HepG2 (cell line): ENCODE measurements around the gene ZNF581. TPM values are rescaled to one million over a fixed set of nuclear protein-coding genes. Genes with fewer than 3 reads are reported as not detected.
A peak's percentile ranks its signal among the peaks of the same experiment; 100 is the strongest.

Experiments
- ATAC-seq: fragments of 200-7000 bp; cut with Tn5 transposase; 3 replicates; pipeline ENCODE4 v1.9.1; 2020; ENCODE audit warnings: mild to moderate bottlenecking, moderate library complexity
- BruUV-seq: library from RNA; stranded (reverse); fragments of 400-500 nt; replicated peaks from 2 replicates; lab custom pipeline; 2021; lab: Mats Ljungman, UMichigan
- CTCF ChIA-PET: fragments of 300-600 bp; formaldehyde crosslinking; extraction: SDS; loops from one replicate; lab custom pipeline; 2021; ENCODE audit warnings: low total read pairs, inconsistent platforms, low intra/inter-chr PET ratio; lab: Yijun Ruan, JAX
- POLR2A ChIA-PET: fragments of 350-600 bp; sonication (Branson Sonifier 250); formaldehyde crosslinking; loops from one replicate; lab custom pipeline; 2020; ENCODE audit warnings: antibody characterized with exemption, inconsistent platforms; lab: Yijun Ruan, JAX
- DNase-seq: peaks from one replicate; pipeline ENCODE4 v3.0.0-alpha.2; 2015; ENCODE audit warnings: low spot score
- FAIRE-seq: peaks from 3 replicates; lab custom pipeline; 2011; peaks lifted over from hg19 to GRCh38; lab: Jason Lieb, UNC
- H2AFZ ChIP-seq: one replicate; pipeline ENCODE4 v1.6.1; 2011; ENCODE audit warnings: low read length, inconsistent platforms
- H3K27ac ChIP-seq: fragments of 300-600 bp; 3 replicates; pipeline ENCODE4 v1.8.0; 2011; ENCODE audit warnings: mixed run types, mild to moderate bottlenecking, mixed read lengths, low read length, inconsistent platforms; ENCODE audit not compliant: insufficient read depth; ENCODE audit errors: extremely low read length
- H3K27me3 ChIP-seq, 2 experiments: fragments of 200-600 bp in 1 of 2; 2 replicates in 1 of 2; 3 replicates in 1 of 2; pipeline versions ENCODE4 v1.6.0 to v1.8.0; 2011; ENCODE audit warnings: low read length in 2 of 2, mild to moderate bottlenecking in 2 of 2, moderate library complexity in 2 of 2, inconsistent platforms in 1 of 2; ENCODE audit not compliant: insufficient read depth in 2 of 2, control insufficient read depth in 1 of 2
- H3K36me3 ChIP-seq, 2 experiments: fragments of 200-600 bp in 1 of 2; replicated peaks in 1 of 2; 2 replicates in 1 of 2; 3 replicates in 1 of 2; pipeline versions ENCODE4 v1.5.1 to v1.8.0; 2011; ENCODE audit warnings: low read length in 2 of 2, inconsistent platforms in 1 of 2; ENCODE audit not compliant: insufficient read depth in 2 of 2, control insufficient read depth in 1 of 2
- H3K4me1 ChIP-seq: 2 replicates; pipeline ENCODE4 v1.5.1; 2012; ENCODE audit warnings: low read length, inconsistent platforms; ENCODE audit not compliant: insufficient read depth
- H3K4me2 ChIP-seq: 2 replicates; pipeline ENCODE4 v1.6.0; 2011; ENCODE audit warnings: low read depth, low read length, inconsistent platforms
- H3K4me3 ChIP-seq, 3 experiments: fragments of 200-600 bp in 1 of 3; sonication (generic), shearing (Covaris generic) in 1 of 3; replicated peaks in 1 of 3; 2 replicates each; pipeline ENCODE4 v1.5.1; 2011 to 2016; ENCODE audit warnings: low read length in 3 of 3, inconsistent platforms in 2 of 3, low read depth in 2 of 3, mild to moderate bottlenecking in 2 of 3, control low read depth in 1 of 3, mixed read lengths in 1 of 3; ENCODE audit not compliant: insufficient read depth in 1 of 3
- H3K79me2 ChIP-seq: one replicate; pipeline ENCODE4 v1.6.1; 2011; ENCODE audit warnings: low read length, inconsistent platforms; ENCODE audit not compliant: insufficient read depth
- H3K9ac ChIP-seq: 2 replicates; pipeline ENCODE4 v1.6.0; 2011; ENCODE audit warnings: mild to moderate bottlenecking, low read depth, low read length, inconsistent platforms; ENCODE audit not compliant: insufficient read depth
- H3K9me3 ChIP-seq: 2 replicates; pipeline ENCODE4 v1.5.1; 2012; ENCODE audit warnings: mild to moderate bottlenecking, low read length
- H4K20me1 ChIP-seq: 2 replicates; pipeline ENCODE4 v1.6.0; 2011; ENCODE audit warnings: inconsistent platforms, mild to moderate bottlenecking, low read length, moderate library complexity; ENCODE audit not compliant: insufficient read depth
- HNRNPH1 ChIP-seq: fragments of 200-400 bp; formaldehyde crosslinking; optimal IDR thresholded peaks from 2 replicates; pipeline ENCODE3; 2017; ENCODE audit warnings: mild to moderate bottlenecking, low read depth, low read length
- ISL2 ChIP-seq: sonication (generic); formaldehyde crosslinking; IDR thresholded peaks from 2 replicates; pipeline ENCODE4 v1.5.0; 2020; ENCODE audit warnings: missing genetic modification reagents
- JUN ChIP-seq: sonication (generic); formaldehyde crosslinking; IDR thresholded peaks from 2 replicates; pipeline ENCODE4 v1.4.0; 2020; ENCODE audit warnings: mild to moderate bottlenecking, missing genetic modification reagents
- PAF1 ChIP-seq: IDR thresholded peaks from 2 replicates; pipeline ENCODE4 v1.6.1; 2016; ENCODE audit warnings: missing genetic modification reagents, missing compliant biosample characterization
- TOE1 ChIP-seq: sonication (generic); formaldehyde crosslinking; IDR thresholded peaks from 2 replicates; pipeline ENCODE4 v1.4.0; 2020; ENCODE audit warnings: mild to moderate bottlenecking, missing genetic modification reagents
- U2AF1 ChIP-seq: fragments of 200-400 bp; formaldehyde crosslinking; optimal IDR thresholded peaks from 2 replicates; pipeline ENCODE3; 2017; ENCODE audit warnings: mild to moderate bottlenecking, low read depth, low read length
- ZKSCAN5 ChIP-seq: sonication (generic); formaldehyde crosslinking; IDR thresholded peaks from 2 replicates; pipeline ENCODE4 v1.5.1; 2020; ENCODE audit warnings: mild to moderate bottlenecking, missing genetic modification reagents
- ZNF232 ChIP-seq: sonication (generic); formaldehyde crosslinking; IDR thresholded peaks from 2 replicates; pipeline ENCODE4 v1.4.0; 2020; ENCODE audit warnings: missing genetic modification reagents, borderline replicate concordance
- ZNF354B ChIP-seq: sonication (generic); formaldehyde crosslinking; IDR thresholded peaks from 2 replicates; pipeline ENCODE4 v1.8.0; 2022; ENCODE audit warnings: mild to moderate bottlenecking, missing genetic modification reagents
- ZNF484 ChIP-seq: sonication (generic); formaldehyde crosslinking; IDR thresholded peaks from 2 replicates; pipeline ENCODE4 v1.5.1; 2020; ENCODE audit warnings: mild to moderate bottlenecking, low read depth, missing genetic modification reagents, borderline replicate concordance
- ZNF780A ChIP-seq: sonication (generic); formaldehyde crosslinking; IDR thresholded peaks from 2 replicates; pipeline ENCODE4 v1.8.0; 2022; ENCODE audit warnings: mild to moderate bottlenecking, missing genetic modification reagents, moderate library complexity
- WGBS: methylation state at CpG from one replicate; pipeline ENCODE4 v1.1.6; 2017; ENCODE audit warnings: low lambda C conversion rate; 5-methylcytosine and 5-hydroxymethylcytosine counted together
- in situ Hi-C: cut with HindIII; loops from 2 replicates; pipeline ENCODE4 v1.10.0; 2017; ENCODE audit warnings: low pct_unique_long_range_greater_than_20kb; ENCODE audit not compliant: extremely low pct_ligation_motif_present
- intact Hi-C: fragments of 100-400 bp; cut with micrococcal nuclease; formaldehyde crosslinking; loops from one replicate; pipeline ENCODE4 v1.10.0; 2022; ENCODE audit not compliant: unreplicated experiment
- polyA plus RNA-seq, 8 experiments: library from polyadenylated mRNA; depleted of rRNA in 3 of 8; stranded (reverse) in 7 of 8; unstranded in 1 of 8; fragments of >200 nt; fragmentation: Illumina TruSeq in 4 of 8; extraction: Trizol in 4 of 8; gene quantifications; 2 replicates each; pipeline versions ENCODE4 v1.2.1 to v1.2.3, GENCODE V29; 2011 to 2016; ENCODE audit warnings: low read depth in 4 of 8, missing spikeins in 1 of 8, mixed read lengths in 1 of 8; ENCODE audit not compliant: insufficient read depth in 1 of 8
- total RNA-seq, 5 experiments: library from RNA; depleted of rRNA; stranded (reverse); fragments of >200 nt; fragmentation: Illumina TruSeq; extraction: Trizol; gene quantifications; 2 replicates each; pipeline ENCODE4 v1.2.3, GENCODE V29; 2016; ENCODE audit warnings: low read depth in 1 of 5
- TF ChIP-seq, protein P1 (sequence below): sonication (generic); formaldehyde crosslinking; IDR thresholded peaks from 2 replicates; pipeline ENCODE4 v1.5.0; 2020; ENCODE audit warnings: missing genetic modification reagents
- TF ChIP-seq, protein P2 (sequence below): sonication (generic); formaldehyde crosslinking; IDR thresholded peaks from 2 replicates; pipeline ENCODE4 v1.4.0; 2020; ENCODE audit warnings: mild to moderate bottlenecking, missing genetic modification reagents
- TF ChIP-seq, protein P3 (sequence below): IDR thresholded peaks from 2 replicates; pipeline ENCODE4 v1.6.1; 2018; ENCODE audit warnings: missing genetic modification reagents, mild to moderate bottlenecking, missing compliant biosample characterization

Gene ZNF581
- total and polyA plus RNA-seq, 2 of the 13 experiments (the other 11 are each of a cell fraction or from before 2014, with no cell fraction given), result 19.6 to 49.5 TPM

DNA sequence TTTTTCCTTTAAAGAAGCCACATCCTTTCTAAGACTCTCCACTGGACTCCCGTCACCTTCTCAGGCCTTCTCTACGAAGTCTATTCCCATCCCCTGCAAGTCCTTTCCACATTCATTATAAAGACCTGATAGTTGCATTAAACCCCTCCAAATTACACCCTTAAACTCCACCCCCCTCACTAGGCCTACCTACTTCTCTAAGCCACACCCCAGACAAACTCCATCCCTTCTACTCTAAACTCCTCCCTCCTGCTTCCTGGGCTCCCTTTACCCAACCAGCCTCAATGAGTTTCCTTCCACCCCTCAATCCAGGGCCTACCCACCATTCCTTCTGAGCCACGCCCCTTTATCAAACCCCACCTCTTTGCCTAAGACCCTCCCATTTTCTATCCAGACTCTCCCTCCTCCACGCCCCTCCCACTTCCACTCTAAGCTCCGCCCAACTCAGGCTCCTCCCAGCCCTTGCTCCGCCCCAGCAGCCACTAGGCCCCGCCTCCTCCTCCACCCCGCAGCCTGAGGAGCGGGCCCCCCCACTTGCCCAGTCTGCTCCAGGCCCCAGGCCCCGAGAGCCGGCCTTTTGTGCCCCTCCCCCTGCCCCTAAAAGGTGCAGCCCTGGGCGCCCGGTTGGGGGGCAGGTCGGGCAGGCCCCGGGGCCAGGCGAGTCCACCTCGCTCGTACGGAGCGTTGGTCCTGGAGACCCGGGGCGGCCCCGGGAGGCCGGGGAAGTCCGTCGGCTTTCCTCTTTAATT lies 44.6 kb upstream of the ZNF581 start (continued):
- TF ChIP-seq, protein P1, sequence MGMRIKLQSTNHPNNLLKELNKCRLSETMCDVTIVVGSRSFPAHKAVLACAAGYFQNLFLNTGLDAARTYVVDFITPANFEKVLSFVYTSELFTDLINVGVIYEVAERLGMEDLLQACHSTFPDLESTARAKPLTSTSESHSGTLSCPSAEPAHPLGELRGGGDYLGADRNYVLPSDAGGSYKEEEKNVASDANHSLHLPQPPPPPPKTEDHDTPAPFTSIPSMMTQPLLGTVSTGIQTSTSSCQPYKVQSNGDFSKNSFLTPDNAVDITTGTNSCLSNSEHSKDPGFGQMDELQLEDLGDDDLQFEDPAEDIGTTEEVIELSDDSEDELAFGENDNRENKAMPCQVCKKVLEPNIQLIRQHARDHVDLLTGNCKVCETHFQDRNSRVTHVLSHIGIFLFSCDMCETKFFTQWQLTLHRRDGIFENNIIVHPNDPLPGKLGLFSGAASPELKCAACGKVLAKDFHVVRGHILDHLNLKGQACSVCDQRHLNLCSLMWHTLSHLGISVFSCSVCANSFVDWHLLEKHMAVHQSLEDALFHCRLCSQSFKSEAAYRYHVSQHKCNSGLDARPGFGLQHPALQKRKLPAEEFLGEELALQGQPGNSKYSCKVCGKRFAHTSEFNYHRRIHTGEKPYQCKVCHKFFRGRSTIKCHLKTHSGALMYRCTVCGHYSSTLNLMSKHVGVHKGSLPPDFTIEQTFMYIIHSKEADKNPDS (CRISPR knock-in tag), result no peak
- no peak for TF ChIP-seq ZNF232 (CRISPR knock-in tag)

DNA sequence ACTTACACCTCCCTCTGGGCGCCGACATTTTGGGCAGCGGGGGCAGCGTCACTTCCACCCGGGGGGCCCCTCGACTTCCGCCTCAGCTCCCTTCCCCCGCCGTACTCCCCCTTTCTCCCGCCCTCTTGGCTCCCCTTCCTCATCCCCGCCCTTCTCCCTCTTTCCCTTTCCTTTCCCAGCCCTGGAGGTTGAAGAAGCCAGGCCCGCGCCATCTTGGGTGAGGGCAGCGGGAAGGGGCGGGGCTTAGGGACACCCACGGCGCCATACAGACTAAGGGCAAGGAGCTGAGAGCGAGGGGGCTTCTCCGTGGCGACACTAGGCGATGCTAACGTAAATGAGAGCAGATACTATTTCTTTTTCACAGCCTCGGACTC lies 44.0 kb upstream of the ZNF581 start, which contains the start of gene FIZ1:
FIZ1 (minus strand) TSS at position 50 of the 374 bp plus-strand sequence. CDS start 1,652 bp downstream, outside the sequence.
- BruUV-seq, result no TSS peak
- WGBS, result under 1% methylated on average over 22 of the region's 23 CpGs
- no peaks in the 10 kb centered on the region; a peak in 1 of 5 replicates for H3K27me3 ChIP-seq
- DNase-seq (peak; percentile 98), FAIRE-seq (peak; percentile 81), ATAC-seq (peak; percentile 86)
- peak within 1 kb of the TSS; percentile 73 to 94 (median 90) for H3K4me3 ChIP-seq
- H4K20me1 ChIP-seq, result 0 out of 2 replicates have a peak, but pooled peaks cover 6% of the 10 kb centered on the region
- peaks cover 37% of the 10 kb centered on the region for H3K4me1 ChIP-seq
- no peaks in the 10 kb centered on the region for H3K9me3 ChIP-seq
- H3K27ac ChIP-seq, result peak within 1 kb of the TSS; percentile 98
- H3K9ac ChIP-seq, result peak within 1 kb of the TSS; percentile 97
- H2AFZ ChIP-seq, result peak within 1 kb of the TSS; percentile 98
- peaks cover 2% of the 10 kb centered on the region for H3K79me2 ChIP-seq
- ChIA-PET POLR2A (interaction anchor here (0.6 to 4.9 kb wide), 30 partner anchors 10 to 482 kb away, joined by 3 to 66 read pairs (median 6); partner anchors contain the start of genes HSPBP1, ISOC2, PPP1R12C and PPP6R1), CTCF (no interaction called here)
- peaks cover 7 to 28% of the 10 kb centered on the region in 2 experiments; a peak in 4 of 5 replicates for H3K36me3 ChIP-seq
- intact Hi-C loops, result loop anchor here (2.0 kb wide), 1 partner anchor 19 kb away; the partner anchor contains the start of gene ZNF579
- in situ Hi-C loops, result no loop called here
- H3K4me2 ChIP-seq, result peak within 1 kb of the TSS; percentile 88
- TF ChIP-seq ZKSCAN5 (CRISPR knock-in tag) (no peak), TOE1 (CRISPR knock-in tag) (no peak), ZNF780A (CRISPR knock-in tag) (no peak), JUN (CRISPR knock-in tag) (no peak; the same call in 1 of the 2 replicates), HNRNPH1 (no peak), ISL2 (CRISPR knock-in tag) (no peak), PAF1 (CRISPR knock-in tag) (no peak), U2AF1 (peak; percentile 48), ZNF354B (CRISPR knock-in tag) (no peak), ZNF484 (no peak)
- TF ChIP-seq, protein P2, sequence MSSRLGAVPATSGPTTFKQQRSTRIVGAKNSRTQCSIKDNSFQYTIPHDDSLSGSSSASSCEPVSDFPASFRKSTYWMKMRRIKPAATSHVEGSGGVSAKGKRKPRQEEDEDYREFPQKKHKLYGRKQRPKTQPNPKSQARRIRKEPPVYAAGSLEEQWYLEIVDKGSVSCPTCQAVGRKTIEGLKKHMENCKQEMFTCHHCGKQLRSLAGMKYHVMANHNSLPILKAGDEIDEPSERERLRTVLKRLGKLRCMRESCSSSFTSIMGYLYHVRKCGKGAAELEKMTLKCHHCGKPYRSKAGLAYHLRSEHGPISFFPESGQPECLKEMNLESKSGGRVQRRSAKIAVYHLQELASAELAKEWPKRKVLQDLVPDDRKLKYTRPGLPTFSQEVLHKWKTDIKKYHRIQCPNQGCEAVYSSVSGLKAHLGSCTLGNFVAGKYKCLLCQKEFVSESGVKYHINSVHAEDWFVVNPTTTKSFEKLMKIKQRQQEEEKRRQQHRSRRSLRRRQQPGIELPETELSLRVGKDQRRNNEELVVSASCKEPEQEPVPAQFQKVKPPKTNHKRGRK, result no peak
- TF ChIP-seq, protein P3, sequence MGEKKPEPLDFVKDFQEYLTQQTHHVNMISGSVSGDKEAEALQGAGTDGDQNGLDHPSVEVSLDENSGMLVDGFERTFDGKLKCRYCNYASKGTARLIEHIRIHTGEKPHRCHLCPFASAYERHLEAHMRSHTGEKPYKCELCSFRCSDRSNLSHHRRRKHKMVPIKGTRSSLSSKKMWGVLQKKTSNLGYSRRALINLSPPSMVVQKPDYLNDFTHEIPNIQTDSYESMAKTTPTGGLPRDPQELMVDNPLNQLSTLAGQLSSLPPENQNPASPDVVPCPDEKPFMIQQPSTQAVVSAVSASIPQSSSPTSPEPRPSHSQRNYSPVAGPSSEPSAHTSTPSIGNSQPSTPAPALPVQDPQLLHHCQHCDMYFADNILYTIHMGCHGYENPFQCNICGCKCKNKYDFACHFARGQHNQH (CRISPR knock-in tag), result no peak; the same call in 1 of the 2 replicates
